ENCODE data around the gene PRSS33. TPM values are rescaled to one million over a fixed set of nuclear protein-coding genes. Genes with fewer than 3 reads are reported as not detected.

PRSS33 gene
- total RNA-seq, 1 donor from 2014 or later: not detected

- H3K9me3 Mint-ChIP-seq: no peaks in the 10 kb centered on the region
- TF ChIP-seq, protein P1, sequence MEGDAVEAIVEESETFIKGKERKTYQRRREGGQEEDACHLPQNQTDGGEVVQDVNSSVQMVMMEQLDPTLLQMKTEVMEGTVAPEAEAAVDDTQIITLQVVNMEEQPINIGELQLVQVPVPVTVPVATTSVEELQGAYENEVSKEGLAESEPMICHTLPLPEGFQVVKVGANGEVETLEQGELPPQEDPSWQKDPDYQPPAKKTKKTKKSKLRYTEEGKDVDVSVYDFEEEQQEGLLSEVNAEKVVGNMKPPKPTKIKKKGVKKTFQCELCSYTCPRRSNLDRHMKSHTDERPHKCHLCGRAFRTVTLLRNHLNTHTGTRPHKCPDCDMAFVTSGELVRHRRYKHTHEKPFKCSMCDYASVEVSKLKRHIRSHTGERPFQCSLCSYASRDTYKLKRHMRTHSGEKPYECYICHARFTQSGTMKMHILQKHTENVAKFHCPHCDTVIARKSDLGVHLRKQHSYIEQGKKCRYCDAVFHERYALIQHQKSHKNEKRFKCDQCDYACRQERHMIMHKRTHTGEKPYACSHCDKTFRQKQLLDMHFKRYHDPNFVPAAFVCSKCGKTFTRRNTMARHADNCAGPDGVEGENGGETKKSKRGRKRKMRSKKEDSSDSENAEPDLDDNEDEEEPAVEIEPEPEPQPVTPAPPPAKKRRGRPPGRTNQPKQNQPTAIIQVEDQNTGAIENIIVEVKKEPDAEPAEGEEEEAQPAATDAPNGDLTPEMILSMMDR (IDR thresholded peaks at IDR 0.05): no peak
- no peaks in the 10 kb centered on the region for H3K27me3 Mint-ChIP-seq
- POLR2A ChIA-PET: interaction anchor here (1.1 kb wide), 1 partner anchor 10 kb away, joined by 4 read pairs; no protein-coding TSS in a partner anchor
- CTCF ChIA-PET: no interaction called here
- H3K4me3 Mint-ChIP-seq: no peak overlapping the region
- no peak for ATAC-seq (ENCODE audit: low read depth)
- DNase-seq: no peak
- peaks cover 96% of the 10 kb centered on the region for H3K36me3 Mint-ChIP-seq (ENCODE audit: low read depth)
- intact Hi-C loops (cut with micrococcal nuclease): no loop called here
- H3K4me1 Mint-ChIP-seq: no peaks in the 10 kb centered on the region
- H3K27ac Mint-ChIP-seq: no peak overlapping the region
Measured at GRCh38 chr16:2769100-2769529, 18.2 kb downstream of the PRSS33 start.

DNA sequence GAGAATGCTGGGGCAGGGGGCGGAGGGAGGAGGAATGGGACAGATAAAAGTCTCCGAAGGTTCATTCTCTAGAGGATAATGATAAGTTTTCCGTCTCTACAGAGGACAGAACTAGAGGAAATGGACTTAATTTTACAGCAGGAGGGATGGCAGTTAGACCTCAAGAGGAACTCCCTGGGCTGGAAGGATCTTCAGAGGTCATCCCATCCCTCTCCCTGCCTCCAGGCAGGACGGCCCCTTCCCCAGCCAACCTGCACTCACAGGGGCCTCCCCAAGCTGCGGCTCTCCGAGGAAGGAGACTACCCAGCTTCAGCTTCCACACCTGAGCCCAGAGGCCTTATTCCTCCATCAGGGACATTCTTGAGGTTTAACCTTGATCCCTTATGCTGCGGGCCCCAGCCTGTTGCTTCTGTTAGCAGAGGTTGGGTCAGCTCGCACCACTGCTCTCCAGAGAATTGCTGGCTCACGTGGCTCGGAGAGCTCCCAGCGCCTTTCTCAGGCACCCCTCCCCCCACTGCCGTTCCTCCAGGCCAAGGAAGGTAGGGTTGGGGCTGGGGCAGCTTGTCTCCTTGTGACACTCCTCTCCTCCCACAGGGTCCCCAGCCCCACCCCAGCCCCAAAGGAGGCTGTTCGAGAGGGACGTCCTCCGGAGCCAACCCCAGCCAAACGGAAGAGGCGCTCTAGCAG is 18.8 kb downstream of the PRSS33 start:
- ATAC-seq (ENCODE audit: low read depth): no peak

DNA sequence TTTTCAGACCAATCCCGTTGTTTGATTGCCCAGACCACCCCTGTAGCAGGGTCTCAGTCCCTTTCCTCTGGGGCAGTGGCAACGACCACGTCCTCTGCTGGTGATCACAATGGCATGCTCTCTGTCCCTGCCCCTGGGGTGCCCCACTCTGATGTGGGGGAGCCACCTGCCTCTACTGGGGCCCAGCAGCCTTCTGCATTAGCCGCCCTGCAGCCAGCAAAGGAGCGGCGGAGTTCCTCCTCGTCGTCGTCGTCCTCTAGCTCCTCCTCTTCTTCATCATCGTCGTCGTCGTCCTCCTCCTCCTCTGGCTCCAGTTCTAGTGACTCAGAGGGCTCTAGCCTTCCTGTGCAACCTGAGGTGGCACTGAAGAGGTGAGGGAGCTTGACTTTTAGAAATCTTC is 19.5 kb downstream of the PRSS33 start:
- intact Hi-C loops (cut with micrococcal nuclease): no loop called here
- TF ChIP-seq, protein P1 (IDR thresholded peaks at IDR 0.05): no peak
- ATAC-seq (ENCODE audit: low read depth): no peak
- H3K9me3 Mint-ChIP-seq: no peaks in the 10 kb centered on the region
- H3K4me3 Mint-ChIP-seq: no peak overlapping the region
- H3K36me3 Mint-ChIP-seq (ENCODE audit: low read depth): peaks cover 97% of the 10 kb centered on the region
- ChIA-PET CTCF (no interaction called here), POLR2A (interaction anchor here (0.6 to 0.9 kb wide), 2 partner anchors 15 to 17 kb away, joined by 3 to 6 read pairs; partner anchors contain the start of gene SRRM2)
- DNase-seq: no peak
- no peak overlapping the region for H3K27ac Mint-ChIP-seq
- H3K4me1 Mint-ChIP-seq: no peaks in the 10 kb centered on the region
- H3K27me3 Mint-ChIP-seq: no peaks in the 10 kb centered on the region

More for the DNA sequence above, 18.8 kb downstream of the PRSS33 start:
- H3K4me3 Mint-ChIP-seq: no peak overlapping the region
- H3K4me1 Mint-ChIP-seq: no peaks in the 10 kb centered on the region
- H3K27me3 Mint-ChIP-seq: no peaks in the 10 kb centered on the region
- CTCF ChIA-PET: no interaction called here
- H3K27ac Mint-ChIP-seq: no peak overlapping the region
- no peak for DNase-seq
- peaks cover 96% of the 10 kb centered on the region for H3K36me3 Mint-ChIP-seq (ENCODE audit: low read depth)
- TF ChIP-seq, protein P1 (IDR thresholded peaks at IDR 0.05): no peak
- no peaks in the 10 kb centered on the region for H3K9me3 Mint-ChIP-seq
- POLR2A ChIA-PET: interaction anchor here (0.9 kb wide), 1 partner anchor 17 kb away, joined by 3 read pairs; no protein-coding TSS in a partner anchor
- intact Hi-C loops (cut with micrococcal nuclease): no loop called here

DNA sequence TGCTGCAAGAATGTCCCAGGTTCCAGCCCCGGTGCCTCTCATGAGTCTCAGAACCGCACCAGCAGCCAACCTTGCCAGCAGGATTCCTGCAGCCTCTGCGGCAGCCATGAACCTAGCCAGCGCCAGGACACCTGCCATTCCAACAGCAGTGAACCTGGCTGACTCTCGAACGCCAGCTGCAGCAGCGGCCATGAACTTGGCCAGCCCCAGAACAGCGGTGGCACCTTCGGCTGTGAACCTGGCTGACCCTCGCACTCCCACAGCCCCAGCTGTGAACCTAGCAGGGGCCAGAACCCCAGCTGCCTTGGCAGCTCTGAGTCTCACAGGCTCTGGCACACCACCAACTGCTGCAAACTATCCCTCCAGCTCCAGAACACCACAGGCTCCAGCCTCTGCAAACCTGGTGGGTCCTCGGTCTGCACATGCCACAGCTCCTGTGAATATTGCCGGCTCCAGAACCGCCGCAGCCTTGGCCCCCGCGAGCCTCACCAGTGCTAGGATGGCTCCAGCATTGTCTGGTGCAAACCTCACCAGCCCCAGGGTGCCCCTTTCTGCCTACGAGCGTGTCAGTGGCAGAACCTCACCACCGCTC is 20.1 kb downstream of the PRSS33 start:
- intact Hi-C loops (cut with micrococcal nuclease): no loop called here
- no peak overlapping the region for H3K27ac Mint-ChIP-seq
- no peak for ATAC-seq (ENCODE audit: low read depth)
- H3K9me3 Mint-ChIP-seq: no peaks in the 10 kb centered on the region
- POLR2A ChIA-PET: no interaction called here
- CTCF ChIA-PET: no interaction called here
- H3K4me1 Mint-ChIP-seq: no peaks in the 10 kb centered on the region
- peaks cover 99% of the 10 kb centered on the region for H3K36me3 Mint-ChIP-seq (ENCODE audit: low read depth)
- no peak overlapping the region for H3K4me3 Mint-ChIP-seq
- TF ChIP-seq, protein P1 (IDR thresholded peaks at IDR 0.05): no peak
- H3K27me3 Mint-ChIP-seq: no peaks in the 10 kb centered on the region
- DNase-seq: no peak

DNA sequence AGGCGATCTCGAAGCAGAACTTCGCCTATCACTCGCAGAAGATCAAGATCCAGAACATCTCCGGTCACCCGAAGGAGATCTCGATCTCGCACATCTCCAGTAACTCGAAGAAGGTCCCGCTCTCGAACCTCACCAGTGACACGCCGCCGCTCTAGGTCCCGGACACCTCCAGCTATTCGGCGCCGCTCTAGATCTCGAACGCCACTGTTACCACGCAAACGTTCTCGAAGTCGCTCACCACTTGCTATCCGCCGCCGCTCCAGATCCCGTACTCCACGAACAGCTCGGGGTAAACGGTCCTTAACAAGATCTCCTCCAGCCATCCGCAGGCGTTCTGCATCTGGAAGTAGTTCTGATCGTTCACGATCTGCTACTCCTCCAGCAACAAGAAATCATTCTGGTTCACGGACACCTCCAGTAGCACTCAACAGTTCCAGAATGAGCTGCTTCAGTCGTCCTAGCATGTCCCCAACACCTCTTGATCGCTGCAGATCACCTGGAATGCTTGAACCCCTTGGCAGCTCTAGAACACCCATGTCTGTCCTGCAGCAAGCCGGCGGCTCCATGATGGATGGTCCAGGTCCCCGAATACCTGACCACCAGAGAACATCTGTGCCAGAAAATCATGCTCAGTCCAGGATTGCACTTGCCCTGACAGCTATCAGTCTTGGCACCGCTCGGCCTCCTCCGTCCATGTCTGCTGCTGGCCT is 20.8 kb downstream of the PRSS33 start:
- Mint-ChIP-seq H3K27me3 (no peaks in the 10 kb centered on the region), H3K4me3 (no peak overlapping the region), H3K27ac (no peak overlapping the region), H3K4me1 (no peaks in the 10 kb centered on the region), H3K9me3 (no peaks in the 10 kb centered on the region), H3K36me3 (ENCODE audit: low read depth) (peaks cover 100% of the 10 kb centered on the region)
- CTCF ChIA-PET: no interaction called here
- POLR2A ChIA-PET: no interaction called here
- intact Hi-C loops (cut with micrococcal nuclease): no loop called here
- no peak for DNase-seq
- no peak for ATAC-seq (ENCODE audit: low read depth)
- TF ChIP-seq, protein P1 (IDR thresholded peaks at IDR 0.05): no peak

All from activated B cell treated with CpG ODN at 0.5 μM for 24 hours (primary cell).